GM12878 (cell line): Measurements from ENCODE around the gene SLC25A29. TPM values are rescaled to one million over a fixed set of nuclear protein-coding genes. Genes with fewer than 3 reads are reported as not detected.
"Not testable (repeated sequence)": the region's sequence is repeated elsewhere in the genome, so short reads cannot be mapped to it uniquely, and the experiment has no call there.

Source experiments
- ATAC-seq: fragments of 200-7000 bp; cut with Tn5 transposase; 3 replicates; pipeline ENCODE4 v1.9.1; 2020; ENCODE audit warnings: mild to moderate bottlenecking, moderate library complexity
- BruUV-seq: library from RNA; stranded (reverse); fragments of 400-500 nt; replicated peaks from 2 replicates; lab custom pipeline; 2021; lab: Mats Ljungman, UMichigan
- CTCF ChIA-PET: fragments of 300-600 bp; sonication (Branson Sonifier 250); formaldehyde crosslinking; extraction: SDS; loops from one replicate; lab custom pipeline; 2021; ENCODE audit warnings: inconsistent platforms; lab: Yijun Ruan, JAX
- POLR2A ChIA-PET: fragments of 350-600 bp; formaldehyde crosslinking; extraction: SDS; loops from one replicate; lab custom pipeline; 2021; ENCODE audit warnings: inconsistent platforms; lab: Charles Lee
- RAD21 ChIA-PET: fragments of 300-600 bp; sonication (Branson Sonifier 250); formaldehyde crosslinking; loops from one replicate; lab custom pipeline; 2023; ENCODE audit warnings: antibody characterized with exemption; ENCODE audit not compliant: unreplicated experiment; lab: Charles Lee
- SMC1A ChIA-PET: fragments of 300-600 bp; sonication (Branson Sonifier 250); formaldehyde crosslinking; loops from one replicate; lab custom pipeline; 2023; ENCODE audit not compliant: unreplicated experiment, uncharacterized antibody; lab: Charles Lee
- DNase-seq: peaks from one replicate; pipeline ENCODE4 v3.0.0-alpha.2; 2011; ENCODE audit warnings: low read depth, low spot score
- FAIRE-seq: peaks from 3 replicates; lab custom pipeline; 2011; peaks lifted over from hg19 to GRCh38; lab: Jason Lieb, UNC
- H2AFZ ChIP-seq: 2 replicates; pipeline ENCODE4 v1.6.0; 2011; ENCODE audit warnings: low read depth, low read length, control low read depth; ENCODE audit not compliant: control insufficient read depth
- H3K27ac ChIP-seq: 2 replicates; pipeline ENCODE4 v1.5.1; 2011; ENCODE audit warnings: control low read depth; ENCODE audit not compliant: control insufficient read depth, insufficient read depth
- H3K27me3 ChIP-seq, 2 experiments: replicated peaks in 1 of 2; 2 replicates each; pipeline versions ENCODE4 v1.6.0 to v1.6.1; 2011; ENCODE audit warnings: low read length in 1 of 2; ENCODE audit not compliant: control insufficient read depth in 2 of 2, insufficient read depth in 2 of 2
- H3K36me3 ChIP-seq, 2 experiments: 2 replicates each; pipeline ENCODE4 v1.5.1; 2011; ENCODE audit warnings: low read length in 1 of 2; ENCODE audit not compliant: control insufficient read depth in 2 of 2, insufficient read depth in 2 of 2
- H3K4me1 ChIP-seq: 2 replicates; pipeline ENCODE4 v1.6.1; 2011; ENCODE audit warnings: mild to moderate bottlenecking, low read length, moderate library complexity, mixed read lengths; ENCODE audit not compliant: control insufficient read depth, insufficient read depth
- H3K4me2 ChIP-seq: 2 replicates; pipeline ENCODE4 v1.6.0; 2011; ENCODE audit warnings: control low read depth; ENCODE audit not compliant: control insufficient read depth, insufficient read depth
- H3K4me3 ChIP-seq: fragments of 200-600 bp; sonication (generic); 2 replicates; pipeline ENCODE4 v1.5.1; 2016
- H3K79me2 ChIP-seq: 2 replicates; pipeline ENCODE4 v1.6.0; 2011; ENCODE audit warnings: low read length; ENCODE audit not compliant: control insufficient read depth, insufficient read depth
- H3K9ac ChIP-seq: 2 replicates; pipeline ENCODE4 v1.8.0; 2011; ENCODE audit warnings: low read length, control low read depth, mixed read lengths; ENCODE audit not compliant: control insufficient read depth, insufficient read depth
- H3K9me3 ChIP-seq: replicated peaks from 3 replicates; pipeline ENCODE4 v1.5.1; 2011; ENCODE audit warnings: mild to moderate bottlenecking, low read length; ENCODE audit not compliant: control insufficient read depth, insufficient read depth
- H4K20me1 ChIP-seq: 2 replicates; pipeline ENCODE4 v1.6.0; 2011; ENCODE audit not compliant: control insufficient read depth, insufficient read depth
- CHD2 ChIP-seq: IDR thresholded peaks from 2 replicates; pipeline ENCODE4 v1.6.1; 2011; ENCODE audit warnings: low read depth, low read length, improper control_type of control experiment, borderline replicate concordance
- CREB1 ChIP-seq: IDR thresholded peaks from 2 replicates; pipeline ENCODE4 v1.6.1; 2012; ENCODE audit warnings: low read depth, mild to moderate bottlenecking, inconsistent platforms
- MEF2A ChIP-seq: IDR thresholded peaks from 2 replicates; pipeline ENCODE4 v1.6.1; 2011; ENCODE audit warnings: low read depth, mild to moderate bottlenecking, low read length, moderate library complexity; ENCODE audit not compliant: insufficient read depth
- POLR2A ChIP-seq: IDR thresholded peaks from 2 replicates; pipeline ENCODE4 v1.6.1; 2011; ENCODE audit warnings: low read depth, mild to moderate bottlenecking, low read length
- SREBF1 ChIP-seq: IDR thresholded peaks from 2 replicates; pipeline ENCODE4 v1.6.1; 2012; ENCODE audit warnings: mild to moderate bottlenecking, low read length
- WGBS: methylation state at CpG from one replicate; pipeline ENCODE4 v1.1.6; 2016; ENCODE audit warnings: low lambda C conversion rate; ENCODE audit not compliant: insufficient replicate concordance, insufficient coverage; ENCODE audit errors: missing lambda C conversion rate; 5-methylcytosine and 5-hydroxymethylcytosine counted together
- in situ Hi-C: fragments of 300-500 bp; cut with MboI; formaldehyde crosslinking; loops from 9 replicates; pipeline ENCODE4 v1.14.3; 2018; ENCODE audit warnings: mixed read lengths
- intact Hi-C: fragments of 100-400 bp; cut with micrococcal nuclease; formaldehyde crosslinking; loops from one replicate; pipeline ENCODE4 v1.14.2; 2022; ENCODE audit not compliant: unreplicated experiment
- polyA plus RNA-seq, 11 experiments: library from polyadenylated mRNA; depleted of rRNA in 4 of 11; unstranded in 6 of 11; stranded (reverse) in 5 of 11; fragments of >200 nt; fragmentation: Nextera tagmentation in 4 of 11; fragmentation: Illumina TruSeq in 1 of 11; extraction: Ambion mirVana in 4 of 11; extraction: Trizol in 1 of 11; gene quantifications; 1 replicate in 1 of 11; 2 replicates in 10 of 11; pipeline versions ENCODE4 v1.2.1 to v1.2.3, GENCODE V29; 2011 to 2016; ENCODE audit warnings: inconsistent platforms in 2 of 11, missing spikeins in 2 of 11, low read depth in 1 of 11
- total RNA-seq, 4 experiments: library from RNA; depleted of rRNA in 3 of 4; stranded (reverse); fragments of >200 nt in 3 of 4; fragmentation: Illumina TruSeq in 1 of 4; extraction: Trizol in 1 of 4; gene quantifications; 2 replicates each; pipeline versions ENCODE4 v1.2.1 to v1.2.3, GENCODE V29; 2013 to 2021
- TF ChIP-seq, protein P1 (sequence below): fragments of 450-650 bp; IDR thresholded peaks from 2 replicates; pipeline ENCODE4 v1.6.1; 2014; ENCODE audit warnings: mild to moderate bottlenecking

The SLC25A29 gene
- total and polyA plus RNA-seq, 10 of the 15 experiments (the other 5 are each of a cell fraction or from before 2014, with no cell fraction given) = 0.42 to 13.3 (median 4.0) TPM; not detected in 1

DNA sequence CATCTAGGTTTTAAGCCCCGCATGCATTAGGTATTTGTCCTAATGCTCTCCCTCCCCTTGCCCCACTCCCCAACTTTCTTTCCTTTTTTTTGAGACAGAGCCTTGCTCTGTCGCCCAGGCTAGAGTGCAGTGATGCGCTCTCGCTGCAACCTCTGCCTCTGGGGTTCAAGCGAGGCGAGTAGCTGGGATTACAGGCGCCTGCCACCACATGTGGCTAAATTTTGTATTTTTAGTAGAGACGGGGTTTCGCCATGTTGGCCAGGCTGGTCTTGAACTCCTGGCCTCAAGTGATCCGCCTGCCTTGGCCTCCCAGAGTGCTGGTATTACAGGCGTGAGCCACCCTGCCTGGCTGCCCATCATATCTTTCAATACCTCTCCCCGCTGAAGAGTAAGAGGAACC lies 36.6 kb upstream of the SLC25A29 start:
- H3K9me3 ChIP-seq, H3K4me3 ChIP-seq, RAD21 ChIA-PET, BruUV-seq, H2AFZ ChIP-seq, H3K4me2 ChIP-seq, H3K27ac ChIP-seq, SMC1A ChIA-PET, H4K20me1 ChIP-seq, ATAC-seq, H3K9ac ChIP-seq, DNase-seq, in situ Hi-C loops, CTCF ChIA-PET, H3K27me3 ChIP-seq, FAIRE-seq, H3K79me2 ChIP-seq: not testable (repeated sequence)
- WGBS = 97% methylated on average over 12 of the region's 12 CpGs
- intact Hi-C loops = loop anchor here (5.0 kb wide), 1 partner anchor 34 kb away; the partner anchor contains the start of gene WDR25
- POLR2A ChIA-PET = interaction anchor here (1.1 to 1.2 kb wide), 2 partner anchors 9 to 33 kb away, joined by 3 read pairs; a partner anchor contains a TSS
- Histone ChIP-seq H3K36me3 (peaks cover 22 to 36% of the 10 kb centered on the region in 2 experiments), H3K4me1 (peaks cover 14% of the 10 kb centered on the region)

DNA sequence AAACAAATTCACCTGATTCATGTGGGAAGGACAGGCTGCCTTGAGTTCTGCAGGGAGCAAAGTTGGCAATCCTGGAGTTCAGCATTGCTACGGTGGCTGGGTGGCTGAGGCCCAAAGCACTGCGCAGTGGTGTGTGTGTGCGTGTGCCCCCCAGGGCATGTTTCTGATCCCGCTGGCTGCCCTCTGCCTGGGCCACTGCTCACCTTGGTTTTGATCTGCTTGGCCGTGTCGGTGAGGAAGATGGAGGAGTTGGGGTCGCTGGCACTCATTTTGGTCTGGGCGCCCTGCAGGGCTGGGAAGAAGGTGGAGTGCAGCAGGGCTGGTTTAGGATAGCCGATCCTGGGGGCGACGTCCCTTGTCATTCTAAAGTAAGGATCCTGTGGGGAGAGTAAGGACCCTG lies 36.0 kb upstream of the SLC25A29 start:
- H2AFZ ChIP-seq = no peak overlapping the region
- peak; percentile 58 for TF ChIP-seq POLR2A
- no peak for TF ChIP-seq MEF2A
- no peak for TF ChIP-seq CHD2
- TF ChIP-seq SREBF1 = no peak
- no peak for TF ChIP-seq CREB1
- TF ChIP-seq, protein P1, sequence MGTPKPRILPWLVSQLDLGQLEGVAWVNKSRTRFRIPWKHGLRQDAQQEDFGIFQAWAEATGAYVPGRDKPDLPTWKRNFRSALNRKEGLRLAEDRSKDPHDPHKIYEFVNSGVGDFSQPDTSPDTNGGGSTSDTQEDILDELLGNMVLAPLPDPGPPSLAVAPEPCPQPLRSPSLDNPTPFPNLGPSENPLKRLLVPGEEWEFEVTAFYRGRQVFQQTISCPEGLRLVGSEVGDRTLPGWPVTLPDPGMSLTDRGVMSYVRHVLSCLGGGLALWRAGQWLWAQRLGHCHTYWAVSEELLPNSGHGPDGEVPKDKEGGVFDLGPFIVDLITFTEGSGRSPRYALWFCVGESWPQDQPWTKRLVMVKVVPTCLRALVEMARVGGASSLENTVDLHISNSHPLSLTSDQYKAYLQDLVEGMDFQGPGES = no peak
- no peaks in the 10 kb centered on the region for H3K9me3 ChIP-seq
- WGBS = 92% methylated on average over 11 of the region's 11 CpGs
- POLR2A ChIA-PET = interaction anchor here (1.1 to 1.9 kb wide), 2 partner anchors 9 to 33 kb away, joined by 3 to 14 read pairs; partner anchors contain the start of gene WDR25
- ATAC-seq (no peak; the same call in 2 of the 3 replicates), FAIRE-seq (no peak), DNase-seq (no peak)
- no TSS peak for BruUV-seq
- no peaks in the 10 kb centered on the region for H3K79me2 ChIP-seq
- H3K4me3 ChIP-seq = no peak overlapping the region
- H3K9ac ChIP-seq = no peak overlapping the region; the same call in 1 of the 2 replicates
- in situ Hi-C loops = no loop called here
- no peaks in the 10 kb centered on the region for H3K27me3 ChIP-seq
- SMC1A ChIA-PET = interaction anchor here (2.3 to 2.8 kb wide), 3 partner anchors 23 to 34 kb away, joined by 10 to 24 read pairs (median 23); partner anchors contain the start of gene WDR25
- no peaks in the 10 kb centered on the region for H4K20me1 ChIP-seq
- H3K4me2 ChIP-seq = peak overlapping the region; percentile 17; the same call in 1 of the 2 replicates
- peaks cover 27 to 37% of the 10 kb centered on the region in 2 experiments for H3K36me3 ChIP-seq
- H3K4me1 ChIP-seq = peaks cover 17% of the 10 kb centered on the region
- CTCF ChIA-PET = interaction anchor here (1.4 to 2.1 kb wide), 4 partner anchors 8 to 40 kb away, joined by 6 to 19 read pairs (median 8); a partner anchor contains a TSS
- intact Hi-C loops = loop anchor here (5.0 kb wide), 1 partner anchor 35 kb away; the partner anchor contains the start of gene WDR25
- peak overlapping the region; percentile 75 for H3K27ac ChIP-seq
- RAD21 ChIA-PET = interaction anchor here (1.3 to 1.8 kb wide), 3 partner anchors 17 to 48 kb away, joined by 3 to 6 read pairs (median 5); no protein-coding TSS in a partner anchor
